ENCODE measurements around the gene CYP4F8.

The CYP4F8 gene

DNA sequence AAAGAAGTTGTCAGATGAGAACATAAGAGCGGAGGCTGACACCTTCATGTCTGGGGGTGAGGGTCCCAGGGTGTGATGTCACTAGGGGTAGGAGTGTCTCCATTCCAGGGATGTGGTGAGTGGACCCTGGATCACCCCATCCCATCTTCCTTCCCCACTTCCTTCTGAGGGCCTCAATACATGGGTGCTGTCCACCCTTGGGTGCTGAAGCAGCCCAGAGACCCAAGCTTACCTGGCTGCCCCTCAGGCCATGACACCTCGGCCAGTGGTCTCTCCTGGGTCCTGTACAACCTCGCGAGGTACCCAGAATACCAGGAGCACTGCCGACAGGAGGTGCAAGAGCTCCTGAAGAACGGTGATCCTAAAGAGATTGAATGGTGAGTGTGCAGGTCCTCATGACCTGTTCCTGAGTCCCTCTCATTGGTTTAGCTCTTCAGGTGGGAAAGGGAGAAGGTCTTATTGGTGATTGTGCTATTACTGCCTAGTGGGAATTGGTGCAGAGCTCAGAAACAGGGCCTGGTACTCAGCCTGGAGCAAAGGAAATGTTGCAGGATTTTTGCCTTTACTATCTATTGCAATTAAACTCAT, 37.7 kb upstream of the CYP4F8 start:
- Histone ChIP-seq H3K27me3 (ENCODE audit: insufficient read depth, low read length) (no peaks in the 10 kb centered on the region), H2AFZ (ENCODE audit: insufficient read depth, low read length, poor library complexity) (no peak overlapping the region), H2BK12ac (ENCODE audit: low read length) (no peak overlapping the region), H2BK120ac (ENCODE audit: insufficient read depth, low read length, poor library complexity) (no peak overlapping the region), H4K91ac (ENCODE audit: low read depth, low read length) (no peak overlapping the region), H3K79me1 (ENCODE audit: low read length) (no peaks in the 10 kb centered on the region), H3K36me3 (ENCODE audit: control insufficient read depth in 1 of 2, insufficient read depth in 2 of 2, low read length in 2 of 2) (no peaks in the 10 kb centered on the region), H3K79me2 (ENCODE audit: control insufficient read depth, insufficient read depth, low read length, poor library complexity) (no peaks in the 10 kb centered on the region), H2BK5ac (ENCODE audit: low read depth, low read length, poor library complexity) (no peak overlapping the region), H3K4me3 (ENCODE audit: low read depth, low read length) (no peak overlapping the region), H4K8ac (ENCODE audit: low read depth, low read length) (no peak overlapping the region), H3K4me1 (ENCODE audit: control insufficient read depth in 1 of 2, insufficient read depth in 2 of 2, low read length in 2 of 2) (no peaks in the 10 kb centered on the region), H3K18ac (ENCODE audit: low read length) (no peak overlapping the region), H3K27ac (ENCODE audit: low read depth, low read length) (no peak overlapping the region), H3K9ac (ENCODE audit: low read length) (no peak overlapping the region), H3K14ac (ENCODE audit: low read length) (no peak overlapping the region), H3K9me3 (ENCODE audit: insufficient read depth, low read depth, low read length) (peaks cover 35% of the 10 kb centered on the region), H4K12ac (ENCODE audit: low read depth, low read length) (no peak overlapping the region), H3K4ac (ENCODE audit: low read depth, low read length) (no peak overlapping the region), H3K23ac (ENCODE audit: low read length) (no peak overlapping the region), H3K4me2 (ENCODE audit: low read length) (no peak overlapping the region), H2AK5ac (ENCODE audit: low read length) (no peak overlapping the region)
- no CpG with 5 or more reads among the region's 6 CpGs for WGBS (ENCODE audit: extremely low coverage, insufficient coverage, insufficient read length)
- no peak for DNase-seq

- no peak overlapping the region for H2AK5ac ChIP-seq (ENCODE audit: low read length)
- H4K91ac ChIP-seq (ENCODE audit: low read depth, low read length): no peak overlapping the region
- no peak overlapping the region for H2BK120ac ChIP-seq (ENCODE audit: insufficient read depth, low read length, poor library complexity)
- H3K79me1 ChIP-seq (ENCODE audit: low read length): no peaks in the 10 kb centered on the region
- H2BK12ac ChIP-seq (ENCODE audit: low read length): no peak overlapping the region
- no peak overlapping the region for H3K23ac ChIP-seq (ENCODE audit: low read length)
- H3K27me3 ChIP-seq (ENCODE audit: insufficient read depth, low read length): no peaks in the 10 kb centered on the region
- no peak overlapping the region for H3K4ac ChIP-seq (ENCODE audit: low read depth, low read length)
- no peak overlapping the region for H2AFZ ChIP-seq (ENCODE audit: insufficient read depth, low read length, poor library complexity)
- H4K8ac ChIP-seq (ENCODE audit: low read depth, low read length): no peak overlapping the region
- no peaks in the 10 kb centered on the region for H3K36me3 ChIP-seq (ENCODE audit: control insufficient read depth in 1 of 2, insufficient read depth in 2 of 2, low read length in 2 of 2)
- DNase-seq: no peak
- H3K27ac ChIP-seq (ENCODE audit: low read depth, low read length): no peak overlapping the region
- no peak overlapping the region for H3K4me3 ChIP-seq (ENCODE audit: low read depth, low read length)
- no peak overlapping the region for H3K9ac ChIP-seq (ENCODE audit: low read length)
- H3K4me2 ChIP-seq (ENCODE audit: low read length): no peak overlapping the region
- H4K12ac ChIP-seq (ENCODE audit: low read depth, low read length): no peak overlapping the region
- no peak overlapping the region for H2BK5ac ChIP-seq (ENCODE audit: low read depth, low read length, poor library complexity)
- H3K79me2 ChIP-seq (ENCODE audit: control insufficient read depth, insufficient read depth, low read length, poor library complexity): no peaks in the 10 kb centered on the region
- no peaks in the 10 kb centered on the region for H3K4me1 ChIP-seq (ENCODE audit: control insufficient read depth in 1 of 2, insufficient read depth in 2 of 2, low read length in 2 of 2)
- no peak overlapping the region for H3K14ac ChIP-seq (ENCODE audit: low read length)
- H3K18ac ChIP-seq (ENCODE audit: low read length): no peak overlapping the region
- no CpG with 5 or more reads among the region's 12 CpGs for WGBS (ENCODE audit: extremely low coverage, insufficient coverage, insufficient read length)
- peaks cover 25% of the 10 kb centered on the region for H3K9me3 ChIP-seq (ENCODE audit: insufficient read depth, low read depth, low read length)
These were observed 31.7 kb upstream of the CYP4F8 start for GRCh38 chr19:15583346-15583745.

GRCh38 chr19:15584095-15584494, 30.9 kb upstream of the CYP4F8 start:
- H4K8ac ChIP-seq (ENCODE audit: low read depth, low read length): no peak overlapping the region
- no peak overlapping the region for H3K9ac ChIP-seq (ENCODE audit: low read length)
- peaks cover 26% of the 10 kb centered on the region for H3K9me3 ChIP-seq (ENCODE audit: insufficient read depth, low read depth, low read length)
- H3K4me3 ChIP-seq (ENCODE audit: low read depth, low read length): no peak overlapping the region
- no peak overlapping the region for H3K4me2 ChIP-seq (ENCODE audit: low read length)
- no peak overlapping the region for H3K14ac ChIP-seq (ENCODE audit: low read length)
- H3K36me3 ChIP-seq (ENCODE audit: control insufficient read depth in 1 of 2, insufficient read depth in 2 of 2, low read length in 2 of 2): no peaks in the 10 kb centered on the region
- no peak overlapping the region for H4K91ac ChIP-seq (ENCODE audit: low read depth, low read length)
- WGBS (ENCODE audit: extremely low coverage, insufficient coverage, insufficient read length): no CpG with 5 or more reads among the region's 10 CpGs
- H3K27me3 ChIP-seq (ENCODE audit: insufficient read depth, low read length): no peaks in the 10 kb centered on the region
- no peak overlapping the region for H2AFZ ChIP-seq (ENCODE audit: insufficient read depth, low read length, poor library complexity)
- H3K18ac ChIP-seq (ENCODE audit: low read length): no peak overlapping the region
- no peaks in the 10 kb centered on the region for H3K79me2 ChIP-seq (ENCODE audit: control insufficient read depth, insufficient read depth, low read length, poor library complexity)
- no peak overlapping the region for H3K23ac ChIP-seq (ENCODE audit: low read length)
- no peak overlapping the region for H2BK5ac ChIP-seq (ENCODE audit: low read depth, low read length, poor library complexity)
- no peak overlapping the region for H4K12ac ChIP-seq (ENCODE audit: low read depth, low read length)
- H2BK120ac ChIP-seq (ENCODE audit: insufficient read depth, low read length, poor library complexity): no peak overlapping the region
- no peaks in the 10 kb centered on the region for H3K4me1 ChIP-seq (ENCODE audit: control insufficient read depth in 1 of 2, insufficient read depth in 2 of 2, low read length in 2 of 2)
- DNase-seq: no peak
- no peak overlapping the region for H3K4ac ChIP-seq (ENCODE audit: low read depth, low read length)
- no peaks in the 10 kb centered on the region for H3K79me1 ChIP-seq (ENCODE audit: low read length)
- H3K27ac ChIP-seq (ENCODE audit: low read depth, low read length): no peak overlapping the region
- no peak overlapping the region for H2BK12ac ChIP-seq (ENCODE audit: low read length)
- H2AK5ac ChIP-seq (ENCODE audit: low read length): no peak overlapping the region

DNA sequence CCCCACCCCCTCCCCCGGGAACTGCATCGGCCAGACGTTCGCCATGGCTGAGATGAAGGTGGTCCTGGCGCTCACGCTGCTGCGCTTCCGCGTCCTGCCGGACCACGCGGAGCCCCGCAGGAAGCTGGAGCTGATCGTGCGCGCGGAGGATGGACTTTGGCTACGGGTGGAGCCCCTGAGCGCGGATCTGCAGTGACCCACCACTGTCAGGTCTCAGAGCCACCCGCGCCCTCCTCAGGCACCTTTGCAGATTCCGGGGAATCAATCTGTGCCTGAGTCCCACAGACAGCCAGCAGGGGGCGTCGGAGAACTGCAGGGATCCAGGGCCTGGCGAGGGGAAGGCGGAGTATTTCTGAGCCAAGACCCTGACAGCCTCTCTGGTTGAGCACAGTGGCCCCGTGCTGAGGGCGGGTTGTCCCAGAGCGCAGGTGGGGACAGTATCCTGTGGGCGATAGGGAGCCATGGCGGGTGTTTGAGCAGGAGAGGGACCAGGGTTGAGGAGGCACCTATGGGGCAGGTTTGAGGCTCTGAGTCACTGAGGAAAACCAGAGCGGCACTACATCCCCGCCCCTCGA, 30.4 kb upstream of the CYP4F8 start:
- no peak overlapping the region for H2AK5ac ChIP-seq (ENCODE audit: low read length)
- H2AFZ ChIP-seq (ENCODE audit: insufficient read depth, low read length, poor library complexity): peak overlapping the region; percentile 44
- no peak overlapping the region for H3K14ac ChIP-seq (ENCODE audit: low read length)
- H4K91ac ChIP-seq (ENCODE audit: low read depth, low read length): no peak overlapping the region
- no peak overlapping the region for H3K23ac ChIP-seq (ENCODE audit: low read length)
- H2BK120ac ChIP-seq (ENCODE audit: insufficient read depth, low read length, poor library complexity): no peak overlapping the region
- no peak overlapping the region for H4K8ac ChIP-seq (ENCODE audit: low read depth, low read length)
- H3K4me2 ChIP-seq (ENCODE audit: low read length): no peak overlapping the region
- H2BK12ac ChIP-seq (ENCODE audit: low read length): no peak overlapping the region
- H3K4me1 ChIP-seq (ENCODE audit: control insufficient read depth in 1 of 2, insufficient read depth in 2 of 2, low read length in 2 of 2): no peaks in the 10 kb centered on the region
- H2BK5ac ChIP-seq (ENCODE audit: low read depth, low read length, poor library complexity): no peak overlapping the region
- no peaks in the 10 kb centered on the region for H3K36me3 ChIP-seq (ENCODE audit: control insufficient read depth in 1 of 2, insufficient read depth in 2 of 2, low read length in 2 of 2)
- H3K9me3 ChIP-seq (ENCODE audit: insufficient read depth, low read depth, low read length): peaks cover 29% of the 10 kb centered on the region
- no peak overlapping the region for H3K27ac ChIP-seq (ENCODE audit: low read depth, low read length)
- no peaks in the 10 kb centered on the region for H3K27me3 ChIP-seq (ENCODE audit: insufficient read depth, low read length)
- H3K18ac ChIP-seq (ENCODE audit: low read length): no peak overlapping the region
- H3K79me1 ChIP-seq (ENCODE audit: low read length): no peaks in the 10 kb centered on the region
- H3K9ac ChIP-seq (ENCODE audit: low read length): no peak overlapping the region
- no peak overlapping the region for H3K4ac ChIP-seq (ENCODE audit: low read depth, low read length)
- H3K4me3 ChIP-seq (ENCODE audit: low read depth, low read length): no peak overlapping the region
- no peak overlapping the region for H4K12ac ChIP-seq (ENCODE audit: low read depth, low read length)
- no peaks in the 10 kb centered on the region for H3K79me2 ChIP-seq (ENCODE audit: control insufficient read depth, insufficient read depth, low read length, poor library complexity)
- peak; percentile 53 to 81 for DNase-seq
- no CpG with 5 or more reads among the region's 35 CpGs for WGBS (ENCODE audit: extremely low coverage, insufficient coverage, insufficient read length)
